ENCODE data around the gene LGALS9B. TPM values are rescaled to one million over a fixed set of nuclear protein-coding genes. Genes with fewer than 3 reads are reported as not detected.
"Not testable (repeated sequence)": the region's sequence is repeated elsewhere in the genome, so short reads cannot be mapped to it uniquely, and the experiment has no call there.

LGALS9B gene
- total RNA-seq, 2 experiments from 2014 or later = not detected

- CTCF ChIA-PET; H3K4me1 Mint-ChIP-seq; POLR2A ChIA-PET; H3K9me3 Mint-ChIP-seq; H3K4me3 Mint-ChIP-seq; H3K27me3 Mint-ChIP-seq; H3K36me3 Mint-ChIP-seq (ENCODE audit: low read depth); DNase-seq; H3K27ac Mint-ChIP-seq: not testable (repeated sequence)
These were observed 17.6 kb upstream of the LGALS9B start for GRCh38 chr17:20484930-20485329.

GRCh38 chr17:20479889-20480591 is 12.7 kb upstream of the LGALS9B start:
- CTCF ChIA-PET; H3K9me3 Mint-ChIP-seq; H3K36me3 Mint-ChIP-seq (ENCODE audit: low read depth); DNase-seq; H3K4me3 Mint-ChIP-seq; H3K4me1 Mint-ChIP-seq; H3K27me3 Mint-ChIP-seq; POLR2A ChIA-PET; H3K27ac Mint-ChIP-seq: not testable (repeated sequence)

GRCh38 chr17:20477398-20478071 is 10.2 kb upstream of the LGALS9B start:
- POLR2A ChIA-PET; H3K27ac Mint-ChIP-seq; H3K9me3 Mint-ChIP-seq; CTCF ChIA-PET; H3K36me3 Mint-ChIP-seq (ENCODE audit: low read depth); H3K4me1 Mint-ChIP-seq; DNase-seq; H3K27me3 Mint-ChIP-seq; H3K4me3 Mint-ChIP-seq: not testable (repeated sequence)

GRCh38 chr17:20475137-20475831 is 7.9 kb upstream of the LGALS9B start:
- H3K36me3 Mint-ChIP-seq (ENCODE audit: low read depth); POLR2A ChIA-PET; H3K27me3 Mint-ChIP-seq; H3K27ac Mint-ChIP-seq; H3K4me3 Mint-ChIP-seq; H3K4me1 Mint-ChIP-seq; CTCF ChIA-PET; H3K9me3 Mint-ChIP-seq; DNase-seq: not testable (repeated sequence)

GRCh38 chr17:20474081-20474480 is 6.7 kb upstream of the LGALS9B start:
- H3K9me3 Mint-ChIP-seq; POLR2A ChIA-PET; CTCF ChIA-PET; H3K27me3 Mint-ChIP-seq; H3K36me3 Mint-ChIP-seq (ENCODE audit: low read depth); DNase-seq; H3K4me1 Mint-ChIP-seq; H3K27ac Mint-ChIP-seq; H3K4me3 Mint-ChIP-seq: not testable (repeated sequence)

GRCh38 chr17:20469946-20470345 is 2.6 kb upstream of the LGALS9B start:
- H3K9me3 Mint-ChIP-seq; DNase-seq; CTCF ChIA-PET; H3K27ac Mint-ChIP-seq; POLR2A ChIA-PET; H3K36me3 Mint-ChIP-seq (ENCODE audit: low read depth); H3K27me3 Mint-ChIP-seq; H3K4me3 Mint-ChIP-seq; H3K4me1 Mint-ChIP-seq: not testable (repeated sequence)

- H3K9me3 Mint-ChIP-seq; H3K4me1 Mint-ChIP-seq; H3K4me3 Mint-ChIP-seq; H3K36me3 Mint-ChIP-seq (ENCODE audit: low read depth); DNase-seq; POLR2A ChIA-PET; H3K27ac Mint-ChIP-seq; CTCF ChIA-PET; H3K27me3 Mint-ChIP-seq: not testable (repeated sequence)
These were observed 1.8 kb upstream of the LGALS9B start for GRCh38 chr17:20469107-20469506.

GRCh38 chr17:20466999-20467398 is 340 bp downstream of the LGALS9B start:
- H3K4me3 Mint-ChIP-seq; H3K9me3 Mint-ChIP-seq; POLR2A ChIA-PET; H3K36me3 Mint-ChIP-seq (ENCODE audit: low read depth); H3K27ac Mint-ChIP-seq; H3K27me3 Mint-ChIP-seq; CTCF ChIA-PET; DNase-seq; H3K4me1 Mint-ChIP-seq: not testable (repeated sequence)

- H3K27me3 Mint-ChIP-seq; CTCF ChIA-PET; H3K9me3 Mint-ChIP-seq; H3K4me3 Mint-ChIP-seq; H3K36me3 Mint-ChIP-seq (ENCODE audit: low read depth); H3K4me1 Mint-ChIP-seq; POLR2A ChIA-PET; DNase-seq; H3K27ac Mint-ChIP-seq: not testable (repeated sequence)
These were observed 786 bp downstream of the LGALS9B start for GRCh38 chr17:20466553-20466952.

GRCh38 chr17:20465535-20465934 is 1.8 kb downstream of the LGALS9B start:
- H3K4me1 Mint-ChIP-seq; H3K27me3 Mint-ChIP-seq; H3K4me3 Mint-ChIP-seq; POLR2A ChIA-PET; H3K27ac Mint-ChIP-seq; DNase-seq; H3K9me3 Mint-ChIP-seq; H3K36me3 Mint-ChIP-seq (ENCODE audit: low read depth); CTCF ChIA-PET: not testable (repeated sequence)

- H3K27ac Mint-ChIP-seq; H3K9me3 Mint-ChIP-seq; H3K36me3 Mint-ChIP-seq (ENCODE audit: low read depth); CTCF ChIA-PET; DNase-seq; H3K27me3 Mint-ChIP-seq; POLR2A ChIA-PET; H3K4me1 Mint-ChIP-seq; H3K4me3 Mint-ChIP-seq: not testable (repeated sequence)
These were observed 2.4 kb downstream of the LGALS9B start for GRCh38 chr17:20464854-20465414.

- H3K27me3 Mint-ChIP-seq; H3K9me3 Mint-ChIP-seq; H3K27ac Mint-ChIP-seq; CTCF ChIA-PET; H3K4me3 Mint-ChIP-seq; H3K4me1 Mint-ChIP-seq; H3K36me3 Mint-ChIP-seq (ENCODE audit: low read depth); POLR2A ChIA-PET; DNase-seq: not testable (repeated sequence)
These were observed 5.2 kb downstream of the LGALS9B start for GRCh38 chr17:20462158-20462557.

- H3K27me3 Mint-ChIP-seq; H3K9me3 Mint-ChIP-seq; H3K4me1 Mint-ChIP-seq; H3K4me3 Mint-ChIP-seq; H3K27ac Mint-ChIP-seq; POLR2A ChIA-PET; H3K36me3 Mint-ChIP-seq (ENCODE audit: low read depth); DNase-seq; CTCF ChIA-PET: not testable (repeated sequence)
These were observed 9.4 kb downstream of the LGALS9B start for GRCh38 chr17:20457848-20458381.

- H3K4me1 Mint-ChIP-seq; POLR2A ChIA-PET; H3K4me3 Mint-ChIP-seq; H3K9me3 Mint-ChIP-seq; DNase-seq; H3K27ac Mint-ChIP-seq; H3K27me3 Mint-ChIP-seq; H3K36me3 Mint-ChIP-seq (ENCODE audit: low read depth); CTCF ChIA-PET: not testable (repeated sequence)
These were observed 12.2 kb downstream of the LGALS9B start for GRCh38 chr17:20455106-20455505.

Data from activated CD4-positive, alpha-beta memory T cell treated with anti-CD3 and anti-CD28 coated beads, Interleukin-2, amount 10 ng/mL, durations not matched to agents 7 days and 5 days (primary cell).